ENCODE data around the gene STPG2. TPM values are rescaled to one million over a fixed set of nuclear protein-coding genes. Genes with fewer than 3 reads are reported as not detected.
"Not testable (repeated sequence)": the region's sequence is repeated elsewhere in the genome, so short reads cannot be mapped to it uniquely, and the experiment has no call there.

Gene STPG2
- total and polyA plus RNA-seq, 2 donors (not counting 3 experiments of a cell fraction or from before 2014, with no cell fraction given), result not detected

- no peak for TF ChIP-seq CTCF (IDR thresholded peaks at IDR 0.05; ENCODE audit: extremely low read depth in 1 of 2, insufficient read depth in 1 of 2, low read depth in 1 of 2, low read length in 2 of 2)
- H3K4me1 ChIP-seq (ENCODE audit: control insufficient read depth, extremely low read depth, insufficient read depth, low read length), result no peaks in the 10 kb centered on the region
- no peaks in the 10 kb centered on the region for H3K36me3 ChIP-seq (ENCODE audit: control insufficient read depth in 2 of 2, extremely low read depth in 1 of 2, insufficient read depth in 2 of 2, low read length in 2 of 2)
- DNase-seq (ENCODE audit: low read depth, low spot score) (no peak), FAIRE-seq (no peak)
- no peaks in the 10 kb centered on the region for H3K27me3 ChIP-seq (ENCODE audit: control insufficient read depth in 2 of 2, insufficient read depth in 2 of 2, low read length in 2 of 2)
- no peak overlapping the region for H2AFZ ChIP-seq (ENCODE audit: low read depth, low read length)
- dilution Hi-C loops (cut with MboI; ENCODE audit: extremely low pct_ligation_motif_present, low sequenced_read_pairs) (no loop called here), intact Hi-C loops (cut with micrococcal nuclease) (no loop called here)
- no TSS peak for BruUV-seq (replicated peaks)
- H3K4me2 ChIP-seq (ENCODE audit: insufficient read depth, low read length), result no peak overlapping the region
- no peaks in the 10 kb centered on the region for H3K9me1 ChIP-seq (replicated peaks; ENCODE audit: control insufficient read depth, extremely low read depth, insufficient read depth, low read length)
- no peaks in the 10 kb centered on the region for H4K20me1 ChIP-seq (replicated peaks; ENCODE audit: control insufficient read depth, extremely low read depth, insufficient read depth, low read length)
- H3K4me3 ChIP-seq (replicated peaks in 1 of 3; ENCODE audit: insufficient read depth in 1 of 3, low read depth in 1 of 3, low read length in 3 of 3), result no peak overlapping the region
- H3K79me2 ChIP-seq (ENCODE audit: control insufficient read depth, insufficient read depth, low read length), result no peaks in the 10 kb centered on the region
- H3K27ac ChIP-seq (ENCODE audit: insufficient read depth, low read depth, low read length), result no peak overlapping the region
- no peak overlapping the region for H3K9ac ChIP-seq (replicated peaks; ENCODE audit: extremely low read depth, insufficient read depth, low read length)
- H3K9me3 ChIP-seq (replicated peaks; ENCODE audit: control insufficient read depth, insufficient read depth, low read length), result no peaks in the 10 kb centered on the region
- ChIA-PET CTCF (no interaction called here), POLR2A (no interaction called here)
Observed at GRCh38 chr4:97911236-97911906, 231.9 kb downstream of the STPG2 start.

- H3K9me1 ChIP-seq (replicated peaks; ENCODE audit: control insufficient read depth, extremely low read depth, insufficient read depth, low read length), result no peaks in the 10 kb centered on the region
- no peaks in the 10 kb centered on the region for H3K36me3 ChIP-seq (ENCODE audit: control insufficient read depth in 2 of 2, extremely low read depth in 1 of 2, insufficient read depth in 2 of 2, low read length in 2 of 2)
- H3K9ac ChIP-seq (replicated peaks; ENCODE audit: extremely low read depth, insufficient read depth, low read length), result no peak overlapping the region
- H3K4me3 ChIP-seq (replicated peaks in 1 of 3; ENCODE audit: insufficient read depth in 1 of 3, low read depth in 1 of 3, low read length in 3 of 3), result no peak overlapping the region
- no peaks in the 10 kb centered on the region for H3K27me3 ChIP-seq (ENCODE audit: control insufficient read depth in 2 of 2, insufficient read depth in 2 of 2, low read length in 2 of 2)
- DNase-seq (ENCODE audit: low read depth, low spot score) (no peak), FAIRE-seq (no peak)
- no peaks in the 10 kb centered on the region for H3K79me2 ChIP-seq (ENCODE audit: control insufficient read depth, insufficient read depth, low read length)
- no peaks in the 10 kb centered on the region for H3K4me1 ChIP-seq (ENCODE audit: control insufficient read depth, extremely low read depth, insufficient read depth, low read length)
- no peak overlapping the region for H3K4me2 ChIP-seq (ENCODE audit: insufficient read depth, low read length)
- CTCF ChIA-PET, result no interaction called here
- no peak overlapping the region for H2AFZ ChIP-seq (ENCODE audit: low read depth, low read length)
- dilution Hi-C loops (cut with MboI; ENCODE audit: extremely low pct_ligation_motif_present, low sequenced_read_pairs) (no loop called here), intact Hi-C loops (cut with micrococcal nuclease) (no loop called here)
- no peaks in the 10 kb centered on the region for H3K9me3 ChIP-seq (replicated peaks; ENCODE audit: control insufficient read depth, insufficient read depth, low read length)
- POLR2A ChIA-PET, result no interaction called here
- TF ChIP-seq CTCF (IDR thresholded peaks at IDR 0.05; ENCODE audit: extremely low read depth in 1 of 2, insufficient read depth in 1 of 2, low read depth in 1 of 2, low read length in 2 of 2) (peak in 1 of 2 donors; percentile 11), EZH2 (IDR thresholded peaks at IDR 0.05; ENCODE audit: borderline replicate concordance, low read depth, low read length, severe bottlenecking) (no peak)
- no peak overlapping the region for H3K27ac ChIP-seq (ENCODE audit: insufficient read depth, low read depth, low read length)
- no TSS peak for BruUV-seq (replicated peaks)
- H4K20me1 ChIP-seq (replicated peaks; ENCODE audit: control insufficient read depth, extremely low read depth, insufficient read depth, low read length), result no peaks in the 10 kb centered on the region
Observed at GRCh38 chr4:97910005-97910404, 233.3 kb downstream of the STPG2 start.

GRCh38 chr4:97903436-97904189 is 239.7 kb downstream of the STPG2 start:
- H4K20me1 ChIP-seq (replicated peaks; ENCODE audit: control insufficient read depth, extremely low read depth, insufficient read depth, low read length); POLR2A ChIA-PET; H3K9me3 ChIP-seq (replicated peaks; ENCODE audit: control insufficient read depth, insufficient read depth, low read length); BruUV-seq (replicated peaks); DNase-seq (ENCODE audit: low read depth, low spot score); H3K27me3 ChIP-seq (ENCODE audit: control insufficient read depth in 2 of 2, insufficient read depth in 2 of 2, low read length in 2 of 2); FAIRE-seq; H3K36me3 ChIP-seq (ENCODE audit: control insufficient read depth in 2 of 2, extremely low read depth in 1 of 2, insufficient read depth in 2 of 2, low read length in 2 of 2); H3K4me2 ChIP-seq (ENCODE audit: insufficient read depth, low read length); H3K4me3 ChIP-seq (replicated peaks in 1 of 3; ENCODE audit: insufficient read depth in 1 of 3, low read depth in 1 of 3, low read length in 3 of 3); H3K9ac ChIP-seq (replicated peaks; ENCODE audit: extremely low read depth, insufficient read depth, low read length); dilution Hi-C loops (cut with MboI; ENCODE audit: extremely low pct_ligation_motif_present, low sequenced_read_pairs); intact Hi-C loops (cut with micrococcal nuclease); H3K79me2 ChIP-seq (ENCODE audit: control insufficient read depth, insufficient read depth, low read length); CTCF ChIA-PET; H3K9me1 ChIP-seq (replicated peaks; ENCODE audit: control insufficient read depth, extremely low read depth, insufficient read depth, low read length); H3K27ac ChIP-seq (ENCODE audit: insufficient read depth, low read depth, low read length); H2AFZ ChIP-seq (ENCODE audit: low read depth, low read length); H3K4me1 ChIP-seq (ENCODE audit: control insufficient read depth, extremely low read depth, insufficient read depth, low read length): not testable (repeated sequence)

Measured in endothelial cell of umbilical vein (primary cell).